ENCODE data around the gene GFOD2.

The GFOD2 gene

GRCh38 chr16:67730326-67730725 lies 11.2 kb upstream of the GFOD2 start:
- H3K9ac ChIP-seq (ENCODE audit: low read length), result no peak overlapping the region
- peaks cover 4% of the 10 kb centered on the region for H3K9me3 ChIP-seq (ENCODE audit: insufficient read depth, low read depth, low read length)
- no peaks in the 10 kb centered on the region for H3K79me1 ChIP-seq (ENCODE audit: low read length)
- DNase-seq, result no peak
- H2BK5ac ChIP-seq (ENCODE audit: low read depth, low read length, poor library complexity), result no peak overlapping the region
- H3K27me3 ChIP-seq (ENCODE audit: insufficient read depth, low read length), result no peaks in the 10 kb centered on the region
- no peak overlapping the region for H3K14ac ChIP-seq (ENCODE audit: low read length)
- H2BK12ac ChIP-seq (ENCODE audit: low read length), result no peak overlapping the region
- H3K18ac ChIP-seq (ENCODE audit: low read length), result no peak overlapping the region
- no peak overlapping the region for H4K8ac ChIP-seq (ENCODE audit: low read depth, low read length)
- H4K12ac ChIP-seq (ENCODE audit: low read depth, low read length), result no peak overlapping the region
- no peak overlapping the region for H2AK5ac ChIP-seq (ENCODE audit: low read length)
- H3K4me3 ChIP-seq (ENCODE audit: low read depth, low read length), result no peak overlapping the region
- H3K4me1 ChIP-seq (ENCODE audit: control insufficient read depth in 1 of 2, insufficient read depth in 2 of 2, low read length in 2 of 2), result no peaks in the 10 kb centered on the region
- H3K4ac ChIP-seq (ENCODE audit: low read depth, low read length), result no peak overlapping the region
- no peak overlapping the region for H3K4me2 ChIP-seq (ENCODE audit: low read length)
- H3K27ac ChIP-seq (ENCODE audit: low read depth, low read length), result no peak overlapping the region
- H3K36me3 ChIP-seq (ENCODE audit: control insufficient read depth in 1 of 2, insufficient read depth in 2 of 2, low read length in 2 of 2), result peaks cover 72 to 80% of the 10 kb centered on the region in 2 experiments
- H2AFZ ChIP-seq (ENCODE audit: insufficient read depth, low read length, poor library complexity), result no peak overlapping the region
- no peaks in the 10 kb centered on the region for H3K79me2 ChIP-seq (ENCODE audit: control insufficient read depth, insufficient read depth, low read length, poor library complexity)
- H2BK120ac ChIP-seq (ENCODE audit: insufficient read depth, low read length, poor library complexity), result no peak overlapping the region
- H4K91ac ChIP-seq (ENCODE audit: low read depth, low read length), result no peak overlapping the region
- WGBS (ENCODE audit: extremely low coverage, insufficient coverage, insufficient read length), result no CpG with 5 or more reads among the region's 6 CpGs
- H3K23ac ChIP-seq (ENCODE audit: low read length), result no peak overlapping the region

GRCh38 chr16:67729636-67730248 lies 10.6 kb upstream of the GFOD2 start:
- WGBS (ENCODE audit: extremely low coverage, insufficient coverage, insufficient read length), result no CpG with 5 or more reads among the region's 14 CpGs
- Histone ChIP-seq H3K27me3 (ENCODE audit: insufficient read depth, low read length) (no peaks in the 10 kb centered on the region), H2BK5ac (ENCODE audit: low read depth, low read length, poor library complexity) (no peak overlapping the region), H3K9me3 (ENCODE audit: insufficient read depth, low read depth, low read length) (no peaks in the 10 kb centered on the region), H4K8ac (ENCODE audit: low read depth, low read length) (no peak overlapping the region), H3K4me1 (ENCODE audit: control insufficient read depth in 1 of 2, insufficient read depth in 2 of 2, low read length in 2 of 2) (no peaks in the 10 kb centered on the region), H3K36me3 (ENCODE audit: control insufficient read depth in 1 of 2, insufficient read depth in 2 of 2, low read length in 2 of 2) (peaks cover 69 to 81% of the 10 kb centered on the region in 2 experiments), H4K12ac (ENCODE audit: low read depth, low read length) (no peak overlapping the region), H3K14ac (ENCODE audit: low read length) (no peak overlapping the region), H3K27ac (ENCODE audit: low read depth, low read length) (no peak overlapping the region), H2BK12ac (ENCODE audit: low read length) (no peak overlapping the region), H3K23ac (ENCODE audit: low read length) (no peak overlapping the region), H3K9ac (ENCODE audit: low read length) (no peak overlapping the region), H2AFZ (ENCODE audit: insufficient read depth, low read length, poor library complexity) (no peak overlapping the region), H3K4me3 (ENCODE audit: low read depth, low read length) (no peak overlapping the region), H3K4me2 (ENCODE audit: low read length) (no peak overlapping the region), H3K4ac (ENCODE audit: low read depth, low read length) (no peak overlapping the region), H4K91ac (ENCODE audit: low read depth, low read length) (no peak overlapping the region), H3K79me1 (ENCODE audit: low read length) (no peaks in the 10 kb centered on the region), H3K18ac (ENCODE audit: low read length) (no peak overlapping the region), H2BK120ac (ENCODE audit: insufficient read depth, low read length, poor library complexity) (no peak overlapping the region), H2AK5ac (ENCODE audit: low read length) (no peak overlapping the region), H3K79me2 (ENCODE audit: control insufficient read depth, insufficient read depth, low read length, poor library complexity) (no peaks in the 10 kb centered on the region)
- no peak for DNase-seq

GRCh38 chr16:67727521-67728485 lies 8.7 kb upstream of the GFOD2 start:
- WGBS (ENCODE audit: extremely low coverage, insufficient coverage, insufficient read length), result no CpG with 5 or more reads among the region's 22 CpGs

GRCh38 chr16:67726106-67727034 lies 7.3 kb upstream of the GFOD2 start:
- Histone ChIP-seq H2BK5ac (ENCODE audit: low read depth, low read length, poor library complexity) (no peak overlapping the region), H2BK120ac (ENCODE audit: insufficient read depth, low read length, poor library complexity) (no peak overlapping the region), H4K91ac (ENCODE audit: low read depth, low read length) (no peak overlapping the region), H3K4me1 (ENCODE audit: control insufficient read depth in 1 of 2, insufficient read depth in 2 of 2, low read length in 2 of 2) (peaks cover 9 to 12% of the 10 kb centered on the region in 2 experiments), H3K4me2 (ENCODE audit: low read length) (no peak overlapping the region), H3K9me3 (ENCODE audit: insufficient read depth, low read depth, low read length) (no peaks in the 10 kb centered on the region), H3K27ac (ENCODE audit: low read depth, low read length) (no peak overlapping the region), H2AK5ac (ENCODE audit: low read length) (no peak overlapping the region), H3K18ac (ENCODE audit: low read length) (no peak overlapping the region), H3K79me2 (ENCODE audit: control insufficient read depth, insufficient read depth, low read length, poor library complexity) (no peaks in the 10 kb centered on the region), H3K4me3 (ENCODE audit: low read depth, low read length) (no peak overlapping the region), H3K4ac (ENCODE audit: low read depth, low read length) (no peak overlapping the region), H3K23ac (ENCODE audit: low read length) (no peak overlapping the region), H3K9ac (ENCODE audit: low read length) (no peak overlapping the region), H3K79me1 (ENCODE audit: low read length) (no peaks in the 10 kb centered on the region), H3K27me3 (ENCODE audit: insufficient read depth, low read length) (no peaks in the 10 kb centered on the region), H4K8ac (ENCODE audit: low read depth, low read length) (no peak overlapping the region), H2AFZ (ENCODE audit: insufficient read depth, low read length, poor library complexity) (no peak overlapping the region), H3K36me3 (ENCODE audit: control insufficient read depth in 1 of 2, insufficient read depth in 2 of 2, low read length in 2 of 2) (peaks cover 58 to 74% of the 10 kb centered on the region in 2 experiments), H3K14ac (ENCODE audit: low read length) (no peak overlapping the region), H4K12ac (ENCODE audit: low read depth, low read length) (no peak overlapping the region), H2BK12ac (ENCODE audit: low read length) (no peak overlapping the region)
- DNase-seq, result no peak
- no CpG with 5 or more reads among the region's 8 CpGs for WGBS (ENCODE audit: extremely low coverage, insufficient coverage, insufficient read length)

More at GRCh38 chr16:67727521-67728485, 8.7 kb upstream of the GFOD2 start:
- Histone ChIP-seq H3K27me3 (ENCODE audit: insufficient read depth, low read length) (no peaks in the 10 kb centered on the region), H4K91ac (ENCODE audit: low read depth, low read length) (no peak overlapping the region), H3K4me1 (ENCODE audit: control insufficient read depth in 1 of 2, insufficient read depth in 2 of 2, low read length in 2 of 2) (peaks cover 9 to 11% of the 10 kb centered on the region in 2 experiments), H2BK5ac (ENCODE audit: low read depth, low read length, poor library complexity) (no peak overlapping the region), H4K12ac (ENCODE audit: low read depth, low read length) (no peak overlapping the region), H3K23ac (ENCODE audit: low read length) (no peak overlapping the region), H3K4ac (ENCODE audit: low read depth, low read length) (no peak overlapping the region), H3K9me3 (ENCODE audit: insufficient read depth, low read depth, low read length) (no peaks in the 10 kb centered on the region), H2BK120ac (ENCODE audit: insufficient read depth, low read length, poor library complexity) (no peak overlapping the region), H3K36me3 (ENCODE audit: control insufficient read depth in 1 of 2, insufficient read depth in 2 of 2, low read length in 2 of 2) (peaks cover 64 to 83% of the 10 kb centered on the region in 2 experiments), H3K9ac (ENCODE audit: low read length) (no peak overlapping the region), H2BK12ac (ENCODE audit: low read length) (no peak overlapping the region), H3K4me2 (ENCODE audit: low read length) (no peak overlapping the region), H3K79me2 (ENCODE audit: control insufficient read depth, insufficient read depth, low read length, poor library complexity) (no peaks in the 10 kb centered on the region), H3K79me1 (ENCODE audit: low read length) (no peaks in the 10 kb centered on the region), H4K8ac (ENCODE audit: low read depth, low read length) (no peak overlapping the region), H3K27ac (ENCODE audit: low read depth, low read length) (no peak overlapping the region), H3K18ac (ENCODE audit: low read length) (no peak overlapping the region), H2AK5ac (ENCODE audit: low read length) (no peak overlapping the region), H2AFZ (ENCODE audit: insufficient read depth, low read length, poor library complexity) (no peak overlapping the region), H3K4me3 (ENCODE audit: low read depth, low read length) (no peak overlapping the region), H3K14ac (ENCODE audit: low read length) (no peak overlapping the region)
- DNase-seq, result no peak
